GM21619 (cell line): ENCODE results near the gene UNC50.
"Not testable (repeated sequence)": the region's sequence is repeated elsewhere in the genome, so short reads cannot be mapped to it uniquely, and the experiment has no call there.

Experiments
- ATAC-seq: cut with Tn5 transposase; IDR thresholded peaks from one replicate; pipeline ENCODE4 v1.9.1; 2021; ENCODE audit not compliant: unreplicated experiment

The UNC50 gene

GRCh38 chr2:98608962-98609604, 694 bp downstream of the UNC50 start:
- peak; percentile 9 for ATAC-seq

DNA sequence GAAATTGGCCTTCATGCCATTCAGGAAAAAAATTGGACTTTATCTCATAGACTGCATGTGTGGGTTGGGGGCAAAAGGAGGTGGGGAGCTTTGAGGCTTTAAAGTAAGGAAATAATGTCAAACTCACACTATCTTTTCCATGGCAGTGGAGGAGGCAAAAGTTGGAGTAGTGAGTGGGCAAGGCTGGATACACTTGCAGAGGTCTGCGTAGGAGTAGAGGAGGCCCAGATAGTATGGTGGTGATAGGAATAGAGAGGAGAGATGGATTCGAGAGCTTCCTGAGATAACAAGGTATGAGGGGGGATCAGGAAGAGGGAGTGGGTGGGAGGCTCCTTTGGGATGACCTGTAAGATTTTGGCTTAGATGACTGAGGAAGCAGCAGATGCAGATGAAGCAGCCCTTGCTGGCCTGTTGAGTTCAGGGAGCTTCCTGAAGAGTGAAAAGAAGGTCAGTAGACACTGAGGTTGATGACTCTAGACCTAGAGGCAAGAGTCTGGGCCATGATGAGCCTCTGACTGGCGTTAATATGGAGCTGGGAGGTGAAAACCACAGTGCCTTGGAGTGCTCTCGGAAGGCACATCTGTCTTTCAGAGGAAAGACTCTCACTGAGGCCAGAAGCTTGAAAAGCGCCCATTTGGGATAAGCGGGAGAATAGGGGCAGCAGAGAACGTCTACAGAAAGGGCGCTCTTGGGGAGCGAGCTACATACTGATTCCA, 5.8 kb downstream of the UNC50 start:
- no peak for ATAC-seq

DNA sequence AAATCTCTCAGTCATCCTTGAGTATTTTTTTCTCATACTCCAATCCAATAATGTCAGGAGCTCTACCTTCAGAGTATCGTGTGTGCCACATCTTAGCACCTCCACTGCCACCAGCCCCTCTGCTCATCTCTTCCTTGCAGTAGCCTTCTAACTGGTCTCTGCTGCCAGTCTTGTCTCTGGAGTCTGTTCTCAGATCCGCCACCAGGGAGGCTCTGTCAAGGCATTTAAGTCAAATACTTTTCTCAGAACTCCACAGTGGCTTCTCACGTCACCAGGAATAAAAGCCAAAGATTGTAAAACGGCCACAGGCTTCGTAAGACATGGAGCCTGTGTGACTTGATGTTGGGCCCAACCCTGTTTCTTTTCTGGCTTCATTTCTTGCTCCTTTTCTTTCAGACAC, 7.1 kb downstream of the UNC50 start:
- ATAC-seq, result no peak

DNA sequence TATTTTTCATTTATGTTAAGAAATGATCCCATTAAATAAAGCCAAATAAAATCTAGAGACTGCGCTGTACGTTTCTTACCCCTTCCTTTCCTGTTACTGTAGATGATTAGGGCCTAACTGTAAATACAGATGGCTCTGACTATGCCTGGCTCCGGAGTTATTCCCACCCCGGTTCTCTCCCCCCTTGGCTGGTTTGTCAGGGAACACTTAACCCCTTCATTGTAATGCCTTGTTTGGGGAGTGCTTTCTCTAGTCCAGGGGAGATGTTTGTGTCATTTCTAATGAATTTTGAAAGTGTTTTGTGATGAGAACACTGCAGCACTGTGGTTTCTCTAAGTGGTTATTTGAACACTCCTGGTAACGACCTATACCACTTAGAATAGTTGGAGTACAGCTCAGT, 8.8 kb downstream of the UNC50 start:
- ATAC-seq, result no peak

- no peak for ATAC-seq
These were observed 15.3 kb downstream of the UNC50 start for GRCh38 chr2:98623657-98624056.

GRCh38 chr2:98632351-98632750, 24.0 kb downstream of the UNC50 start:
- no peak for ATAC-seq

- no peak for ATAC-seq
These were observed 26.2 kb downstream of the UNC50 start for GRCh38 chr2:98634406-98635092.

GRCh38 chr2:98637401-98638147, 29.2 kb downstream of the UNC50 start:
- peak; percentile 90 for ATAC-seq

DNA sequence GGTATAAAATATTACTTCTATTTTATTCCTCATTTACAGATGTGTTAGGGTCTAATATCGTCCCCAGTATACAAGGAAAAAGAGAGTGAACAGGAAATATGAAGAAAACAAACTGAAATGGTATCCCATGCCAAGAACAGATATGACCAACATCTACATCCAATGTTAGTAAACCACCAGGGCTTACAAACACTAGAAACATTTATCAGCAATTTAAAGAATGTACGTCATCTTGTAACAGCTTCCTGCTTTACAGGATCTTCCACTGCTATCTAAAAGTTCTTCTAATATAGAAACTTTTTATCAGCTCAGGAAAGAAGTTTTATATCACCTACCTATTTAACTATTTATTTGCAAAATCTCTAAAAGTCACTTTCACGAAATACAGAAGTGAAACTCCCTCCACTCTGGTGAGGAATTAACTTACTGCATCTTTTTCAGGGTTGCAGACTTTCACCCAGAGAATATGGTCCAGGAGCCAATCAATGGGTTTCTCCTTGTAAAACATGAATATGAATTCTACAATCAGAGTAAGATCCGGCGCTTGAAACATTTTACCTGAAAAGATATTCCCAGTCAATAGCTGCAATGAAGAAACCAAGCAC, 35.2 kb downstream of the UNC50 start:
- ATAC-seq, result no peak

- no peak for ATAC-seq
These were observed 39.2 kb downstream of the UNC50 start for GRCh38 chr2:98647636-98648035.

GRCh38 chr2:98648451-98648850, 40.1 kb downstream of the UNC50 start:
- no peak for ATAC-seq

GRCh38 chr2:98649135-98649991, 41.0 kb downstream of the UNC50 start:
- peak; percentile 71 for ATAC-seq

GRCh38 chr2:98649992-98650375, 41.6 kb downstream of the UNC50 start:
- ATAC-seq, result no peak

DNA sequence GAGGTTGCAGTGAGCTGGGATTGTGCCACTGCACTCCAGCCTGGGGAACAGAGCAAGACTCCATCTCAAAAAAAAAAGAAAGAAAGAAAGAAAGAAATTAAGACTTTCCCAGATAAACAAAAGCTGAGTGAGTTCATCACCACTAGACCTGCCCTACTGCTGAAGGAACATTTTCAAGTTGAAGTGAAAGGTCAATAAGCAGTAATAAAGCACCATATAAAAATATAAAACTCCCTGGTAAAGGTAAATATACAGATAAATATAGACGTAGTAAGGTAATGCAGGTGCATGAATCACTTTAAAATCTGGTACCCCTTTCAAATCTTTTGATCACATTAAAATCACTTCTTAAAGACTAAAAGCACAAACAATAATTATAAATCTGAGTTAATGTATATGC, 42.6 kb downstream of the UNC50 start:
- no peak for ATAC-seq

GRCh38 chr2:98654699-98655495, 46.5 kb downstream of the UNC50 start:
- no peak for ATAC-seq

DNA sequence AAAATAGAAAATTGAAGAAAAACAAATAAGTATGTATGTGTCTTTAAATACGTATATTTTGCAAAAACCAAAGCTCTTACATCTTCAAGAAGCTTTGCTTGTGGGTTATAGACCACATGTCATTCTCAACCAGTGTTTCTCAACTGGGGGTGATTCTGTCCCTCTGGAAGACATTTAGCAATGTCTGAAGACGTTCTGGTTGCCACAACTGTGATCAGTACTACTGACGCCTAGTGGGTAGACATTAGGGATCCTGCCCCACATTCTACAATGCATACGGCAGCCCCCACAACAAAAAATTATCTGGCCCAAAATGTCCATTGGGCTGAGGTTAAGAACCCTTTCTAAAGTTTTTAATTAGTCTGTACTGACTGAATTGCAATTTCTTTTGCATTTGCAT, 48.4 kb downstream of the UNC50 start:
- ATAC-seq, result no peak

GRCh38 chr2:98658816-98659490, 50.6 kb downstream of the UNC50 start:
- ATAC-seq, result no peak

DNA sequence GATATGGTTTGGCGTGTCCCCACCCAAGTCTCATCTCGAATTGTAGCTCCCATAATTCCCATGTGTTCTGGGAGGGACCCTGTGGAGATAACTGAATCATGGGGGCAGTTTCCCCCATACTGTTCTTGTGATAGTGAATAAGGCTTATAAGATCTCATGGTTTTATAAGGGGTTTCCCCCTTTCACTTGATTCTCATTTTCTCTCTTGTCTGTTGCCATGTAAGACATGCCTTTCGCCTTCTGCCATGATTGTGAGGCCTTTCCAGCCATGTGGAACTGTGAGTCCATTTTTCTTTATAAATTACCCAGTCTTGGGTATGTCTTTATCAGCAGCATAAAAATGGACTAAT, 51.1 kb downstream of the UNC50 start:
- not testable (repeated sequence) for ATAC-seq

- ATAC-seq, result no peak
These were observed 55.2 kb downstream of the UNC50 start for GRCh38 chr2:98663511-98664090.
